ENCODE data around the gene PRPF18.

PRPF18 gene

GRCh38 chr10:13671904-13672303, 85.1 kb downstream of the PRPF18 start:
- no peak for DNase-seq

GRCh38 chr10:13672548-13672947, 85.8 kb downstream of the PRPF18 start:
- peak; percentile 58 to 87 for DNase-seq

GRCh38 chr10:13673156-13673555, 86.4 kb downstream of the PRPF18 start:
- DNase-seq, result peak; percentile 3 to 64

- no peak for DNase-seq
These were observed 88.2 kb downstream of the PRPF18 start for GRCh38 chr10:13674645-13675588.

GRCh38 chr10:13678101-13678843, 91.5 kb downstream of the PRPF18 start:
- no peak for DNase-seq
